PC-3 (cell line): Measurements from ENCODE around the gene EYS.

Source experiments
- CTCF ChIP-seq: fragments of 300-600 bp; sonication (generic); conservative IDR thresholded peaks from 2 replicates; pipeline ENCODE4 v1.5.1; 2017; ENCODE audit warnings: antibody characterized with exemption, low read depth, mild to moderate bottlenecking, low read length
- EZH2 ChIP-seq: fragments of 300-600 bp; sonication (generic); IDR thresholded peaks from one replicate; pipeline ENCODE4 v1.6.1; 2017; ENCODE audit warnings: antibody characterized with exemption, mild to moderate bottlenecking, low read length; ENCODE audit not compliant: unreplicated experiment

DNA sequence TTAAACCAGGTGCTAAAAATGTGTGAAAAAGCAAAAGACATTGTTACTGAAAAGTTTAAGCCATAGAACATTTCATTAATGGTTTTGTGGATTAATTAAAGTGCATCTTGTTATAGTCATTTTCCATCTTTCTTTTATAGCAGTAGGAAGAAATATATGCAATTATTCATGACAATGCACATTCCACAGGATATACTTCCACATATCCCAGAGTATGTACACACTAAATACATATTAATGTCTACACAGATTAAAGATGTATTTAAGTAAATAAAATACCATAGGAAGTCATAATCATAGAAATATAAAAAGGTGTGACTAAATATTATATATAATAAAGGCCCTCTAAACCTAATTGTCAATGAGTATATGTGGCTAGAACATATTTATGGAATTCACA lies 1492.7 kb downstream of the EYS start:
- TF ChIP-seq CTCF (no peak), EZH2 (no peak)
